ENCODE results near the gene TRIM10. TPM values are rescaled to one million over a fixed set of nuclear protein-coding genes. Genes with fewer than 3 reads are reported as not detected.

The TRIM10 gene
- total and polyA plus RNA-seq, 4 donors, result 0.29 to 128 (median 0.73) TPM

GRCh38 chr6:30147096-30147495 is 13.9 kb downstream of the TRIM10 start (continued):
- TF ChIP-seq ATF3 (IDR thresholded peaks at IDR 0.05) (no peak), HNF4A (conservative IDR thresholded peaks at IDR 0.05) (no peak), RXRA (IDR thresholded peaks at IDR 0.05) (no peak), JUND (IDR thresholded peaks at IDR 0.05) (no peak), RAD21 (IDR thresholded peaks at IDR 0.05) (no peak), YY1 (IDR thresholded peaks at IDR 0.05) (no peak), EGR1 (IDR thresholded peaks at IDR 0.05; ENCODE audit: low read depth in 2 of 2) (no peak), SP1 (IDR thresholded peaks at IDR 0.05) (no peak)
- TF ChIP-seq, protein P1, sequence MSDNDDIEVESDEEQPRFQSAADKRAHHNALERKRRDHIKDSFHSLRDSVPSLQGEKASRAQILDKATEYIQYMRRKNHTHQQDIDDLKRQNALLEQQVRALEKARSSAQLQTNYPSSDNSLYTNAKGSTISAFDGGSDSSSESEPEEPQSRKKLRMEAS (IDR thresholded peaks at IDR 0.05), result no peak

DNA sequence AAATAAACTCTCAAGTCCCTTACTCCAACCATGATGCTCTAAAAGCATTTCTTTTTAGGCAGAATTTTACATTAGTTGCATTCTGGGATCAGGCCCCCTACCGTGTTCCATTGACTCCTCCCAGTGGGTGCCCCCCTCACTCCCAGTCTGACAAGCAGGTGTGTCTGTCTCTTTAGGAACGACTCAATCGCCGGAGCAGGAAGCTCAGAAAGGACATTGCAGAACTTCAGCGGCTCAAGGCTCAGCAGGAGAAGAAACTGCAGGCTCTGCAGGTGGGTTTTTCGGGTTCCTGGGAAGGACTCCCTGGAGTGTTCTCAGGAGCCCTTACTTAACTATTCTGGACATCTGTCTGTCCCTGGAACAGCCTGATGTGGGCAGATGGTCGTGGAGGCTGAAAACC is 15.2 kb downstream of the TRIM10 start:
- H3K27me3 ChIP-seq (ENCODE audit: control insufficient read depth in 4 of 4, insufficient read depth in 4 of 4, low read length in 3 of 4), result peaks cover 0 to 8% (median 0%) of the 10 kb centered on the region in 4 donors
- TF ChIP-seq FOXA1 (IDR thresholded peaks at IDR 0.05), result no peak
- TF ChIP-seq TAF1 (conservative IDR thresholded peaks at IDR 0.05), result no peak
- no peak for TF ChIP-seq JUND (IDR thresholded peaks at IDR 0.05)
- TF ChIP-seq HNF4A (conservative IDR thresholded peaks at IDR 0.05), result no peak
- TF ChIP-seq RXRA (IDR thresholded peaks at IDR 0.05), result no peak
- no peak for TF ChIP-seq FOXA2 (IDR thresholded peaks at IDR 0.05)
- TF ChIP-seq, protein P2, sequence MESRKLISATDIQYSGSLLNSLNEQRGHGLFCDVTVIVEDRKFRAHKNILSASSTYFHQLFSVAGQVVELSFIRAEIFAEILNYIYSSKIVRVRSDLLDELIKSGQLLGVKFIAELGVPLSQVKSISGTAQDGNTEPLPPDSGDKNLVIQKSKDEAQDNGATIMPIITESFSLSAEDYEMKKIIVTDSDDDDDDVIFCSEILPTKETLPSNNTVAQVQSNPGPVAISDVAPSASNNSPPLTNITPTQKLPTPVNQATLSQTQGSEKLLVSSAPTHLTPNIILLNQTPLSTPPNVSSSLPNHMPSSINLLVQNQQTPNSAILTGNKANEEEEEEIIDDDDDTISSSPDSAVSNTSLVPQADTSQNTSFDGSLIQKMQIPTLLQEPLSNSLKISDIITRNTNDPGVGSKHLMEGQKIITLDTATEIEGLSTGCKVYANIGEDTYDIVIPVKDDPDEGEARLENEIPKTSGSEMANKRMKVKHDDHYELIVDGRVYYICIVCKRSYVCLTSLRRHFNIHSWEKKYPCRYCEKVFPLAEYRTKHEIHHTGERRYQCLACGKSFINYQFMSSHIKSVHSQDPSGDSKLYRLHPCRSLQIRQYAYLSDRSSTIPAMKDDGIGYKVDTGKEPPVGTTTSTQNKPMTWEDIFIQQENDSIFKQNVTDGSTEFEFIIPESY (IDR thresholded peaks at IDR 0.05), result no peak
- TF ChIP-seq NR2F2 (IDR thresholded peaks at IDR 0.05), result no peak
- TF ChIP-seq YY1 (IDR thresholded peaks at IDR 0.05), result no peak
- TF ChIP-seq, protein P3, sequence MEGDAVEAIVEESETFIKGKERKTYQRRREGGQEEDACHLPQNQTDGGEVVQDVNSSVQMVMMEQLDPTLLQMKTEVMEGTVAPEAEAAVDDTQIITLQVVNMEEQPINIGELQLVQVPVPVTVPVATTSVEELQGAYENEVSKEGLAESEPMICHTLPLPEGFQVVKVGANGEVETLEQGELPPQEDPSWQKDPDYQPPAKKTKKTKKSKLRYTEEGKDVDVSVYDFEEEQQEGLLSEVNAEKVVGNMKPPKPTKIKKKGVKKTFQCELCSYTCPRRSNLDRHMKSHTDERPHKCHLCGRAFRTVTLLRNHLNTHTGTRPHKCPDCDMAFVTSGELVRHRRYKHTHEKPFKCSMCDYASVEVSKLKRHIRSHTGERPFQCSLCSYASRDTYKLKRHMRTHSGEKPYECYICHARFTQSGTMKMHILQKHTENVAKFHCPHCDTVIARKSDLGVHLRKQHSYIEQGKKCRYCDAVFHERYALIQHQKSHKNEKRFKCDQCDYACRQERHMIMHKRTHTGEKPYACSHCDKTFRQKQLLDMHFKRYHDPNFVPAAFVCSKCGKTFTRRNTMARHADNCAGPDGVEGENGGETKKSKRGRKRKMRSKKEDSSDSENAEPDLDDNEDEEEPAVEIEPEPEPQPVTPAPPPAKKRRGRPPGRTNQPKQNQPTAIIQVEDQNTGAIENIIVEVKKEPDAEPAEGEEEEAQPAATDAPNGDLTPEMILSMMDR (IDR thresholded peaks at IDR 0.05; ENCODE audit: low read depth, low read length, missing input control), result no peak
- no peak for TF ChIP-seq EGR1 (IDR thresholded peaks at IDR 0.05; ENCODE audit: low read depth in 2 of 2)
- WGBS, result 67% methylated on average over 7 of the region's 7 CpGs

DNA sequence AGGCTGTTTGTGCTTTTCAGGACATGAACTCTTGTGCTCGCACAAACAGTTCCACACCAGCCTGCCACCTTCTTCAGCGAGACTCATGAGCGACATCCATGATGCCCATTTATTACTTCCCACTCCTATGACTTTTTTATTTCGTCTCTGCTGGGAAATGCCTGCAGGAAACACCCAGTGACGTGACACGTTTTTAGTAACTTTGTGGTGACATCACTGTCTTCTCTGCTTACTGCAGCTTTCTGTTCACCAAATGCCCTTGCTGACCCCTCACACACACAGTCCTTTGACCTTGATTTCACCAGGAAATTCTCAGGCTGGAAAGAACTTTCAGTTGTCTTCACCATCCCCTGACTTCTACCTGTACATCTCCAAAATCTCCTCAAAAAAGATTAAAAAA is 16.2 kb downstream of the TRIM10 start:
- 62% methylated on average over 6 of the region's 6 CpGs for WGBS
- no peak overlapping the region for H3K27ac ChIP-seq (ENCODE audit: low read depth in 1 of 2, low read length in 2 of 2)
- TF ChIP-seq, protein P1 (IDR thresholded peaks at IDR 0.05), result no peak
- TF ChIP-seq FOXA2 (IDR thresholded peaks at IDR 0.05) (no peak), ATF3 (IDR thresholded peaks at IDR 0.05) (no peak), EGR1 (IDR thresholded peaks at IDR 0.05; ENCODE audit: low read depth in 2 of 2) (no peak), SP1 (IDR thresholded peaks at IDR 0.05) (no peak), GABPA (IDR thresholded peaks at IDR 0.05 in 1 of 2, conservative IDR thresholded peaks at IDR 0.05 in 1 of 2) (no peak), NR2F2 (IDR thresholded peaks at IDR 0.05) (no peak), YY1 (IDR thresholded peaks at IDR 0.05) (no peak), HNF4G (IDR thresholded peaks at IDR 0.05) (no peak), JUND (IDR thresholded peaks at IDR 0.05) (no peak), HNF4A (conservative IDR thresholded peaks at IDR 0.05) (no peak), RAD21 (IDR thresholded peaks at IDR 0.05) (no peak), FOXA1 (IDR thresholded peaks at IDR 0.05) (no peak), TAF1 (conservative IDR thresholded peaks at IDR 0.05) (no peak), RXRA (IDR thresholded peaks at IDR 0.05) (no peak)
- TF ChIP-seq, protein P4, sequence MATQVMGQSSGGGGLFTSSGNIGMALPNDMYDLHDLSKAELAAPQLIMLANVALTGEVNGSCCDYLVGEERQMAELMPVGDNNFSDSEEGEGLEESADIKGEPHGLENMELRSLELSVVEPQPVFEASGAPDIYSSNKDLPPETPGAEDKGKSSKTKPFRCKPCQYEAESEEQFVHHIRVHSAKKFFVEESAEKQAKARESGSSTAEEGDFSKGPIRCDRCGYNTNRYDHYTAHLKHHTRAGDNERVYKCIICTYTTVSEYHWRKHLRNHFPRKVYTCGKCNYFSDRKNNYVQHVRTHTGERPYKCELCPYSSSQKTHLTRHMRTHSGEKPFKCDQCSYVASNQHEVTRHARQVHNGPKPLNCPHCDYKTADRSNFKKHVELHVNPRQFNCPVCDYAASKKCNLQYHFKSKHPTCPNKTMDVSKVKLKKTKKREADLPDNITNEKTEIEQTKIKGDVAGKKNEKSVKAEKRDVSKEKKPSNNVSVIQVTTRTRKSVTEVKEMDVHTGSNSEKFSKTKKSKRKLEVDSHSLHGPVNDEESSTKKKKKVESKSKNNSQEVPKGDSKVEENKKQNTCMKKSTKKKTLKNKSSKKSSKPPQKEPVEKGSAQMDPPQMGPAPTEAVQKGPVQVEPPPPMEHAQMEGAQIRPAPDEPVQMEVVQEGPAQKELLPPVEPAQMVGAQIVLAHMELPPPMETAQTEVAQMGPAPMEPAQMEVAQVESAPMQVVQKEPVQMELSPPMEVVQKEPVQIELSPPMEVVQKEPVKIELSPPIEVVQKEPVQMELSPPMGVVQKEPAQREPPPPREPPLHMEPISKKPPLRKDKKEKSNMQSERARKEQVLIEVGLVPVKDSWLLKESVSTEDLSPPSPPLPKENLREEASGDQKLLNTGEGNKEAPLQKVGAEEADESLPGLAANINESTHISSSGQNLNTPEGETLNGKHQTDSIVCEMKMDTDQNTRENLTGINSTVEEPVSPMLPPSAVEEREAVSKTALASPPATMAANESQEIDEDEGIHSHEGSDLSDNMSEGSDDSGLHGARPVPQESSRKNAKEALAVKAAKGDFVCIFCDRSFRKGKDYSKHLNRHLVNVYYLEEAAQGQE (IDR thresholded peaks at IDR 0.05), result no peak
- TF ChIP-seq, protein P3 (IDR thresholded peaks at IDR 0.05; ENCODE audit: low read depth, low read length, missing input control), result no peak

More for the DNA sequence above, 15.2 kb downstream of the TRIM10 start:
- no peak overlapping the region for H3K9ac ChIP-seq (ENCODE audit: low read depth in 1 of 2, low read length in 2 of 2)
- DNase-seq (ENCODE audit: low spot score), result no peak
- no peaks in the 10 kb centered on the region for H3K9me3 ChIP-seq (ENCODE audit: control insufficient read depth in 4 of 4, low read length in 3 of 4)
- H3K4me1 ChIP-seq (ENCODE audit: control insufficient read depth in 4 of 4, insufficient read depth in 4 of 4, low read length in 3 of 4), result no peaks in the 10 kb centered on the region
- no peak overlapping the region for H3K27ac ChIP-seq (ENCODE audit: low read depth in 1 of 2, low read length in 2 of 2)
- no peak overlapping the region for H3K4me3 ChIP-seq (ENCODE audit: low read depth in 1 of 3, low read length in 3 of 3)
- H3K36me3 ChIP-seq (ENCODE audit: control insufficient read depth in 4 of 4, insufficient read depth in 3 of 4, low read depth in 1 of 4, low read length in 3 of 4), result no peaks in the 10 kb centered on the region

More for the DNA sequence above, 16.2 kb downstream of the TRIM10 start:
- no peaks in the 10 kb centered on the region for H3K9me3 ChIP-seq (ENCODE audit: control insufficient read depth in 4 of 4, low read length in 3 of 4)
- no peaks in the 10 kb centered on the region for H3K36me3 ChIP-seq (ENCODE audit: control insufficient read depth in 4 of 4, insufficient read depth in 3 of 4, low read depth in 1 of 4, low read length in 3 of 4)
- no peak overlapping the region for H3K4me3 ChIP-seq (ENCODE audit: low read depth in 1 of 3, low read length in 3 of 3)
- peaks cover 0 to 8% (median 0%) of the 10 kb centered on the region in 4 donors for H3K27me3 ChIP-seq (ENCODE audit: control insufficient read depth in 4 of 4, insufficient read depth in 4 of 4, low read length in 3 of 4)
- H3K9ac ChIP-seq (ENCODE audit: low read depth in 1 of 2, low read length in 2 of 2), result no peak overlapping the region
- no peaks in the 10 kb centered on the region for H3K4me1 ChIP-seq (ENCODE audit: control insufficient read depth in 4 of 4, insufficient read depth in 4 of 4, low read length in 3 of 4)
- DNase-seq (ENCODE audit: low spot score), result no peak

Data from liver (tissue), 9 donors.